H1 (cell line): ENCODE data around the gene ZNF705A. TPM values are rescaled to one million over a fixed set of nuclear protein-coding genes. Genes with fewer than 3 reads are reported as not detected.

ENCODE experiments used
- CTCF ChIA-PET: fragments of 300-600 bp; sonication (Branson Sonifier 250); formaldehyde crosslinking; loops from one replicate; lab custom pipeline; 2021; ENCODE audit not compliant: partially characterized antibody; lab: Charles Lee
- POLR2A ChIA-PET: fragments of 300-600 bp; sonication (Branson Sonifier 250); formaldehyde crosslinking; loops from one replicate; lab custom pipeline; 2021; ENCODE audit warnings: inconsistent platforms; ENCODE audit not compliant: partially characterized antibody; lab: Charles Lee
- DNase-seq, 2 experiments: peaks; one replicate each; pipeline versions ENCODE4 v3.0.0 to v3.0.0-alpha.2; 2010 to 2022; ENCODE audit warnings: low spot score in 2 of 2, low read depth in 1 of 2, mixed read lengths in 1 of 2
- FAIRE-seq: peaks from 2 replicates; lab custom pipeline; 2011; peaks lifted over from hg19 to GRCh38; lab: Jason Lieb, UNC
- H2AFZ ChIP-seq: 2 replicates; pipeline ENCODE4 v1.8.1; 2012; ENCODE audit warnings: low read length, inconsistent platforms
- H2AK5ac ChIP-seq: 2 replicates; pipeline ENCODE4 v1.6.1; 2013; ENCODE audit warnings: low read depth, low read length
- H2BK120ac ChIP-seq: replicated peaks from 2 replicates; pipeline ENCODE3; 2013; ENCODE audit warnings: low read depth, low read length, inconsistent platforms
- H2BK12ac ChIP-seq: 2 replicates; pipeline ENCODE4 v1.6.1; 2013; ENCODE audit warnings: low read depth, low read length
- H2BK15ac ChIP-seq: 2 replicates; pipeline ENCODE4 v1.6.1; 2013; ENCODE audit warnings: low read length
- H2BK20ac ChIP-seq: 2 replicates; pipeline ENCODE4 v1.6.1; 2013; ENCODE audit warnings: low read length
- H2BK5ac ChIP-seq: 2 replicates; pipeline ENCODE4 v1.6.1; 2013; ENCODE audit warnings: low read depth, low read length
- H3K14ac ChIP-seq: 2 replicates; pipeline ENCODE4 v1.6.1; 2013; ENCODE audit warnings: inconsistent platforms; ENCODE audit not compliant: insufficient read length
- H3K18ac ChIP-seq: 2 replicates; pipeline ENCODE4 v1.6.1; 2013; ENCODE audit warnings: low read length; ENCODE audit errors: extremely low read depth
- H3K23ac ChIP-seq: 2 replicates; pipeline ENCODE4 v1.6.1; 2013; ENCODE audit warnings: inconsistent platforms; ENCODE audit not compliant: insufficient read length
- H3K23me2 ChIP-seq: 2 replicates; pipeline ENCODE4 v1.6.1; 2013; ENCODE audit warnings: low read depth, low read length
- H3K27ac ChIP-seq: 2 replicates; pipeline ENCODE4 v1.6.1; 2011; ENCODE audit warnings: low read depth, low read length, inconsistent platforms
- H3K27me3 ChIP-seq, 4 experiments: replicated peaks in 1 of 4; 1 replicate in 1 of 4; 2 replicates in 3 of 4; pipeline versions ENCODE4 v1.6.1 to v1.8.1; 2011 to 2013; ENCODE audit warnings: low read length in 3 of 4, mild to moderate bottlenecking in 3 of 4, inconsistent platforms in 2 of 4, mixed read lengths in 2 of 4, moderate library complexity in 1 of 4; ENCODE audit not compliant: control insufficient read depth in 3 of 4, insufficient read depth in 3 of 4; ENCODE audit errors: extremely low read depth in 1 of 4
- H3K36me3 ChIP-seq, 4 experiments: 2 replicates each; pipeline versions ENCODE4 v1.6.1 to v1.8.1; 2011 to 2013; ENCODE audit warnings: mild to moderate bottlenecking in 4 of 4, low read length in 3 of 4, moderate library complexity in 2 of 4, control low read depth in 1 of 4, inconsistent platforms in 1 of 4; ENCODE audit not compliant: insufficient read depth in 4 of 4, control insufficient read depth in 2 of 4
- H3K4ac ChIP-seq: replicated peaks from 2 replicates; pipeline ENCODE3; 2013; ENCODE audit warnings: low read length, low read depth, mixed read lengths, inconsistent platforms; ENCODE audit not compliant: insufficient read length
- H3K4me1 ChIP-seq, 4 experiments: replicated peaks in 1 of 4; 1 replicate in 1 of 4; 2 replicates in 3 of 4; pipeline versions ENCODE4 v1.6.1 to v1.8.1; 2011 to 2013; ENCODE audit warnings: low read length in 3 of 4, inconsistent platforms in 2 of 4, mixed read lengths in 1 of 4; ENCODE audit not compliant: insufficient read depth in 4 of 4, control insufficient read depth in 3 of 4
- H3K4me2 ChIP-seq, 2 experiments: 2 replicates each; pipeline versions ENCODE4 v1.6.1 to v1.8.1; 2011 to 2013; ENCODE audit warnings: low read depth in 2 of 2, low read length in 2 of 2, control low read depth in 1 of 2, inconsistent platforms in 1 of 2, mild to moderate bottlenecking in 1 of 2; ENCODE audit not compliant: insufficient read depth in 1 of 2
- H3K4me3 ChIP-seq, 4 experiments: fragments of 200-600, 300-600 bp in 1 of 4; sonication (generic), shearing (Covaris generic), sonication (Bioruptor Twin) in 1 of 4; 2 replicates each; pipeline versions ENCODE4 v1.5.1 to v1.8.1; 2011 to 2016; ENCODE audit warnings: low read length in 4 of 4, low read depth in 3 of 4, control low read depth in 2 of 4, inconsistent platforms in 2 of 4, mild to moderate bottlenecking in 2 of 4, mixed read lengths in 1 of 4, moderate library complexity in 1 of 4; ENCODE audit not compliant: insufficient read depth in 2 of 4; ENCODE audit errors: extremely low read depth in 1 of 4
- H3K56ac ChIP-seq: replicated peaks from 2 replicates; pipeline ENCODE3; 2013; ENCODE audit warnings: low read depth, mild to moderate bottlenecking, mixed read lengths, low read length, inconsistent platforms; ENCODE audit not compliant: insufficient read length
- H3K79me1 ChIP-seq: 2 replicates; pipeline ENCODE4 v1.6.1; 2013; ENCODE audit warnings: low read depth, low read length, control low read depth
- H3K79me2 ChIP-seq, 2 experiments: 2 replicates each; pipeline versions ENCODE4 v1.6.1 to v1.8.1; 2012 to 2013; ENCODE audit warnings: low read length in 2 of 2, mild to moderate bottlenecking in 2 of 2, inconsistent platforms in 1 of 2; ENCODE audit not compliant: insufficient read depth in 2 of 2, control insufficient read depth in 1 of 2
- H3K9ac ChIP-seq, 4 experiments: replicated peaks in 1 of 4; 1 replicate in 1 of 4; 2 replicates in 3 of 4; pipeline versions ENCODE4 v1.6.1 to v1.8.1; 2011 to 2013; ENCODE audit warnings: low read depth in 3 of 4, low read length in 3 of 4, control low read depth in 2 of 4, mild to moderate bottlenecking in 2 of 4, moderate library complexity in 2 of 4, inconsistent platforms in 1 of 4; ENCODE audit errors: extremely low read depth in 1 of 4
- H3K9me3 ChIP-seq, 2 experiments: 2 replicates each; pipeline versions ENCODE4 v1.6.1 to v1.8.1; 2012 to 2013; ENCODE audit warnings: mild to moderate bottlenecking in 2 of 2, moderate library complexity in 2 of 2, control low read depth in 1 of 2, inconsistent platforms in 1 of 2, low read depth in 1 of 2, low read length in 1 of 2, mixed read lengths in 1 of 2; ENCODE audit not compliant: insufficient read depth in 2 of 2
- H4K20me1 ChIP-seq, 2 experiments: replicated peaks in 1 of 2; 2 replicates each; pipeline versions ENCODE3 to v1.8.1; 2011 to 2013; ENCODE audit warnings: inconsistent platforms in 2 of 2, low read length in 2 of 2, mild to moderate bottlenecking in 1 of 2; ENCODE audit not compliant: insufficient read depth in 2 of 2, control insufficient read depth in 1 of 2
- H4K5ac ChIP-seq: 2 replicates; pipeline ENCODE4 v1.6.1; 2013; ENCODE audit warnings: low read length, low read depth, mixed read lengths, inconsistent platforms; ENCODE audit not compliant: insufficient read length
- H4K8ac ChIP-seq: 2 replicates; pipeline ENCODE4 v1.8.0; 2013; ENCODE audit warnings: mild to moderate bottlenecking, moderate library complexity, low read length, inconsistent platforms; ENCODE audit not compliant: insufficient read depth; ENCODE audit errors: extremely low read depth
- H4K91ac ChIP-seq: replicated peaks from 2 replicates; pipeline ENCODE3; 2013; ENCODE audit warnings: low read length, mixed read lengths, inconsistent platforms; ENCODE audit not compliant: insufficient read length
- WGBS, 2 experiments: shearing (Covaris generic) in 1 of 2; methylation state at CpG; one replicate each; pipeline versions ENCODE4 v1.1.6 to v1.1.7; 2013 to 2015; ENCODE audit warnings: low lambda C conversion rate in 2 of 2, mixed read lengths in 2 of 2, inconsistent platforms in 1 of 2, low coverage in 1 of 2, missing lambda C conversion rate in 1 of 2; ENCODE audit not compliant: insufficient replicate concordance in 2 of 2, insufficient coverage in 1 of 2, insufficient read length in 1 of 2; ENCODE audit errors: extremely low coverage in 1 of 2, missing lambda C conversion rate in 1 of 2; 5-methylcytosine and 5-hydroxymethylcytosine counted together
- polyA plus RNA-seq, 7 experiments: library from polyadenylated mRNA; depleted of rRNA in 3 of 7; stranded (reverse) in 5 of 7; unstranded in 2 of 7; fragments of >200 nt in 5 of 7; fragments of 200-250 nt in 2 of 7; gene quantifications; 1 replicate in 5 of 7; 2 replicates in 1 of 7; 4 replicates in 1 of 7; pipeline versions ENCODE4 v1.2.1 to v1.2.3, GENCODE V29; 2011 to 2013; ENCODE audit warnings: missing spikeins in 2 of 7, mixed read lengths in 2 of 7
- total RNA-seq: library from RNA; stranded (reverse); fragmentation: NEBNext Ultra II Directional; extraction: Animal tissue kit (Norgen Biotek cat#: 25700); gene quantifications from 2 replicates; pipeline ENCODE4 v1.2.1, GENCODE V29; 2021

ZNF705A gene
- total and polyA plus RNA-seq, 2 of the 8 experiments (the other 6 are each of a cell fraction or from before 2014, with no cell fraction given) = not detected

- Histone ChIP-seq H2AFZ (peak overlapping the region; percentile 84), H3K4me1 (peaks cover 0 to 13% (median 9%) of the 10 kb centered on the region in 4 experiments; a peak in 6 of 7 replicates), H2BK12ac (peak overlapping the region; percentile 51; the same call in 1 of the 2 replicates), H4K91ac (peak overlapping the region; percentile 44), H3K4me3 (0 out of 8 replicates have a peak overlapping the region, but pooled peaks of 2 of the 4 experiments have one; percentile 11 to 13), H3K4ac (no peak overlapping the region), H2BK15ac (peak overlapping the region; percentile 55; the same call in 1 of the 2 replicates), H3K79me1 (no peaks in the 10 kb centered on the region), H2BK120ac (peak overlapping the region; percentile 84), H3K18ac (peak overlapping the region; percentile 80), H3K9me3 (peaks cover 2 to 6% of the 10 kb centered on the region in 2 experiments), H3K56ac (no peak overlapping the region), H4K5ac (peak overlapping the region; percentile 50), H2BK5ac (peak overlapping the region; percentile 46; the same call in 1 of the 2 replicates), H4K20me1 (no peaks in the 10 kb centered on the region), H3K4me2 (peak overlapping the region; percentile 52 to 65), H3K27ac (0 out of 2 replicates have a peak overlapping the region, but pooled peaks have one; percentile 39), H3K9ac (no peak overlapping the region), H3K79me2 (no peaks in the 10 kb centered on the region), H3K36me3 (no peaks in the 10 kb centered on the region), H3K27me3 (no peaks in the 10 kb centered on the region), H3K23me2 (no peaks in the 10 kb centered on the region), H4K8ac (peak overlapping the region; percentile 54; the same call in 1 of the 2 replicates), H2AK5ac (no peak overlapping the region), H3K14ac (no peak overlapping the region), H2BK20ac (0 out of 2 replicates have a peak overlapping the region, but pooled peaks have one; percentile 49), H3K23ac (no peak overlapping the region)
- CTCF ChIA-PET = interaction anchor here (1.9 kb wide), 1 partner anchor 37 kb away, joined by 3 read pairs; no protein-coding TSS in a partner anchor
- 65% methylated on average over 19 of the region's 19 CpGs; no CpG with 5 or more reads in 1 of the 2 experiments for WGBS, 2 experiments
- POLR2A ChIA-PET = interaction anchor here (1.0 to 1.4 kb wide), 4 partner anchors 9 to 32 kb away, joined by 3 to 5 read pairs (median 3); partner anchors contain the start of gene ZNF705A
- peak; percentile 50 to 66 for DNase-seq
- peak; percentile 13 for FAIRE-seq
Measured at GRCh38 chr12:8145754-8146441, 10.9 kb upstream of the ZNF705A start.
